ENCODE results near the gene CRISPLD2.

Gene CRISPLD2

GRCh38 chr16:84918006-84918909 is 98.5 kb downstream of the CRISPLD2 start:
- DNase-seq (ENCODE audit: low read depth) = no peak
- no peak overlapping the region for H3K4me3 ChIP-seq (ENCODE audit: low read length)
- TF ChIP-seq CTCF (conservative IDR thresholded peaks at IDR 0.05; ENCODE audit: low read length) = no peak

GRCh38 chr16:84919269-84919668 is 99.5 kb downstream of the CRISPLD2 start:
- peak; percentile 19 for DNase-seq (ENCODE audit: low read depth)
- TF ChIP-seq CTCF (conservative IDR thresholded peaks at IDR 0.05; ENCODE audit: low read length) = no peak

GRCh38 chr16:84919708-84920107 is 99.9 kb downstream of the CRISPLD2 start:
- DNase-seq (ENCODE audit: low read depth) = no peak
- H3K4me3 ChIP-seq (ENCODE audit: low read length) = no peak overlapping the region
- no peak for TF ChIP-seq CTCF (conservative IDR thresholded peaks at IDR 0.05; ENCODE audit: low read length)

More at GRCh38 chr16:84919269-84919668, 99.5 kb downstream of the CRISPLD2 start:
- no peak overlapping the region for H3K4me3 ChIP-seq (ENCODE audit: low read length)

- no peak for TF ChIP-seq CTCF (conservative IDR thresholded peaks at IDR 0.05; ENCODE audit: low read length)
- no peak overlapping the region for H3K4me3 ChIP-seq (ENCODE audit: low read length)
- DNase-seq (ENCODE audit: low read depth) = no peak
Measured at GRCh38 chr16:84920333-84920732, 100.5 kb downstream of the CRISPLD2 start.

- DNase-seq (ENCODE audit: low read depth) = peak; percentile 26
- no peak for TF ChIP-seq CTCF (conservative IDR thresholded peaks at IDR 0.05; ENCODE audit: low read length)
- no peak overlapping the region for H3K4me3 ChIP-seq (ENCODE audit: low read length)
Measured at GRCh38 chr16:84922351-84923120, 102.8 kb downstream of the CRISPLD2 start.

- no peak for TF ChIP-seq CTCF (conservative IDR thresholded peaks at IDR 0.05; ENCODE audit: low read length)
- no peak for DNase-seq (ENCODE audit: low read depth)
- no peak overlapping the region for H3K4me3 ChIP-seq (ENCODE audit: low read length)
Measured at GRCh38 chr16:84924331-84925091, 104.7 kb downstream of the CRISPLD2 start.
